ENCODE results near the gene CHMP4B. TPM values are rescaled to one million over a fixed set of nuclear protein-coding genes. Genes with fewer than 3 reads are reported as not detected.

CHMP4B gene
- polyA plus RNA-seq, 3 donors: 96.0 to 119 (median 99.3) TPM

DNA sequence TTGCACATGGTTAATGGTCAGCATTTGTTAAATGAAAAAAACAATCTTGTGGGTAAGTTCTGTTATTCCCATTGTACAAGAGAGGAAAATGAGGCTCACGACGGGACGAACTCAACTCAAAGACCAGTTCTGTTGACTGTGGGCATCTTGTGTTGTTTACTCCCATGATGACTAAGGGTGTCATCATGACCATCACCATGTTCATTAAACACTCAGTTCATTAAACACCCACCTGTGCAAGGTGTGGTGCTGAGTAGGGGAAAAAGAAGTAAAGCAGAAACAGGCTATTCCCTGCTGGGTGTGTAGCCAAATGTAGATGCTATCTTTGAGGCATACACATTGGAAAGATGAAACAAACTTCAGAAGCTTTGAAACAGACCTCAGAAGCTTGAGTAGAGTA is 4.5 kb downstream of the CHMP4B start:
- DNase-seq: no peak

DNA sequence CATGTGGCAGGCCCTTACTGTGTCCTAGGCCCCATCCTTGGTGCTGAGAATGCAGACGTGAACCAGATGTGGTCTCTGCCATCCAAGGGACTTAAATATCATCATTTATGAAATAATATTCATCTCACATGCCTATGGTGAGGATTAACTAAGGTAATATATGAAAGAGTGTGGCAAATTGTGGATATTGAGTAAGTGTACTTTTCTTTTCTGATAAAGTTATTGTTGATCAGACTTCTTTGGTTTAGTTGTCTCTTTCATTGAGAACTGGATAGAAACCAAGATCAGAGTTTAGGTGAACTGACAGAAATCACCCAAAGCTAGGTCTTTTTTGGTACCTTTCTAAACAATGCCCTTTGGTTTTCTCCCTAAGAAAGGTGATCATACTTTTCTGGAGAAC is 5.0 kb downstream of the CHMP4B start:
- no peak for DNase-seq

DNA sequence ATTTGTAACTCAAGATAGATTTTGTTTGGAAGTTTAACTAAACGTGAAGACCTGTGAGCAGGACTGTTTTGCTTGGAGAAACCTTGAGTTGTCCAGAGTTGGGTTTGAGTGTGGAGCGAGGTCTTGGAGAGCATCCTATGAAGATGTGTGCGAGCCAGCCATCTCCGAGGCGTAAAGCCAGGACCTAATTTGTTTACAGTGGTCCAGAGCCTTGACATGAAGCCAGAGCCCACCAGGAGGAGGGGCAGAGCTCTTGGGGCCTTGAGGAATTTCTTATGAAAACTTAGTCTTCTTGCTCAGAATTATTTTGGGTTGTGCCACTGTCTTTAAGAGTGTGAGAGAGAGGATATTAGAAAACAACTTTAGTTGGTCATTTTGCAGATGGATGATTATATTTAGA is 6.3 kb downstream of the CHMP4B start:
- no peak for DNase-seq

DNA sequence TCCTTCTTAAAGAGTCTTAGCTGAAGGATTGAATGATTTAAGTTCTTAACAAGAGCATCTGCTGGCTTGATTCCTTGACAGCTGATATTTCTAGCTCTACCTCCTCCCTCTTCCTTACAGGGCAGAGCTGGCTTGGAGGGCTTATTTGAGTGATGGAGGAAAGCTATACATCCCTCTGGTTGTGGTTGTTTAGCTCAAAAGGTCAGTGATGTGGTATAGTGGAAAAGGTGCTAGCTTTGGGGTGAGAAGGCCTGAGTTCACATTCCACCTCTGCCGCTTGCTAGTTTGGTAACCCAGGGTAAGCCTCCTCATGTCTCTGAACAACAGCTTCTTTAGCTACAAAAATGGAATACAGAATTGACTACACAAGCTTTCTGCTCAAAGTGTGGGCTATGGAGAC is 8.3 kb downstream of the CHMP4B start:
- DNase-seq: no peak

DNA sequence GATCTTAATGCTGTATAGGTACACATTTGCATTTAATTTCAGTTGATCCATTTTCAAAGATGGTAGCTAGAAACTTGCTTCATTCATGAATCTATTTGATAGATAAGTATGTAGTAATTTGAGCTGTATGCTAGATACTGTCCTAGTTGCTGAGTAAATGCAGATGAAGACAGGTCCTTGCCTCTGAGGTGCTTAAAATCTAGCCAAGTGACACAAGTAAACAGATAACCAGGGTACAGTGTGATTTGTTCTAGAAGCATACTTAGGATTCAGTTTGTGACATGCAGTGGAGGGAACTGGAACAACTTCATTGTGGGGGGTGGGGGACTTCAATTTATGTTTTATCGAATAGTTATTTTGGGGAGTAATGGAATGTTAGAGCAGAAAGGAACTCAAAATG is 9.2 kb downstream of the CHMP4B start:
- no peak for DNase-seq

DNA sequence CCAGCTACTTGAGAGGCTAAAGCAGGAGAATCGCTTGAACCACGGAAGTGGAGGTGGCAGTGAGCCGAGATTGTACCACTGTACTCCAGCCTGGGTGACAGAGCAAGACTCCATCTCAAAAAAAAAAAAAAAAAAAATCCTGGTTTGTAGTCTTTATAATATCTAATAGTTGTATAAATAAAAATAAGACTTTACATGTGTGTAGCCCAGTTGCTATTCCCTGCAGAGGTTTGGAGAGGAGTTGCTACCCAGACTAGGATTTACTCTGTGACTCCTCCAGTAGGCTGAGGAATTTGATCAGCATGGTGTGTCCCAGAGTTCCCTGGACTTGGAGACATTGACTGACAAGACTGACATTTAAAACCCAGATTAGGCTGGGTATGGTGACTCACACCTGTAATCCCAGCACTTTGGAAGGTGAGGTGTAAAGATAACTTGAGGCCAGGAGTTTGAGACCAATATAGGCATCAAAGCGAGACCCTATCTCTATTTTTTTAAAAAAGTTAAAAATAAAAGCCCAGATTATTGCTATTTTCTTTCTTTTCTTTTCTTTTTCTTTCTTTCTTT is 10.2 kb downstream of the CHMP4B start:
- DNase-seq: no peak

DNA sequence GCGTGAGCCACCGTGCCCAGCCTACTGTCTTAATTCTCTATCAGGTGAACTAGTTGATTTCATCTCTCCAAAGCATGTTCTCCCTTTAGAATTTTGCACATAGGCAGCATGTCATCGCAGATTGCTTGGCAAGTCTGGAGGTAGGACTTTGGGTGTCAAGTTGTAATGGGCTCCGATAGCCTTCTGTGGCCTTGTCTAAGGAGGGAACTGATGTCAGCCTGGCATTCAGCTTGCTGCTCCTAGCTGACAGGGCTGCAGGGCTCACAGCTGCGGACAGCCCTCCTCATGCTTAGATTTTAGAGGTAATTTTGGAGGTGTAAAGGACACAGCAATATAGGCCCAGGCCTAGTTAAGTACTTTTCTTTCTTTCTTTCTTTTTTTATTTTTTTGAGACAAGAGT is 11.3 kb downstream of the CHMP4B start:
- DNase-seq: no peak

DNA sequence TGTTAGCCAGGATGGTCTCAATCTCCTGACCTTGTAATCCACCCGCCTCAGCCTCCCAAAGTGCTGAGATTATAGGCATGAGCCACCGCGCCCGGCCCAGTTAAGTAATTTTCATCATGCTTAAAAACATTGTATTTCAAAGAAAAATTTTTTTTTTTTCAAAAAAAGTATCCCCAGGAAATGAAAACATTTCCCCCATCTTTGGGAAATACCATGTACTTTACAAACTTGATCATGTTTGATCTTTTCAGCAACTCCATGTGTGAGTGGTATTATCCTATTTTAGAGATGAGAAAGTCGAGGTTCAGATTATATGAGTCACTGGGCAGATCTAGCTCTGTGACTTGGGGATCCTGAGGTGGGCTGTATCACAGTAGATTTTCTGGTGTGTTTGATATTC is 11.8 kb downstream of the CHMP4B start:
- DNase-seq: no peak

DNA sequence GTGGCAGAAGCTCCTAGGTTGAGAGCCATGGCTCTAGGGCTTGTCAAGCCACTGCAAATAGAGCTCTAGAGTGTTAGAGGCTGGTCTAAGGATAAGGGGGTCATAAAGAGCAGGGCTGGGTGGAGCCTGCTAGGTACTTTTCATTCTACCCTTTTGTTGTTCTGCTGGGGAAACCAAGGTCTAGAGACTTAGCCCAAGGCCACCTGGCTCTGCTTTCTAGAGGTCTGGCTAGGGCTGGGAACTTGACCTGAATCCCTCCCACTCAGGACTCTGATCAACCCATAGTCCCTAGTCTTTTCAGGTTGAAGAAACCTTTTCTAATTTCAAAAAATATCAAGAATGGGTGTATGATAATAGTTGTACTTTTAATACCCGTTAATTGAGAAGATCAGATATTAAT is 13.7 kb downstream of the CHMP4B start:
- DNase-seq: no peak

DNA sequence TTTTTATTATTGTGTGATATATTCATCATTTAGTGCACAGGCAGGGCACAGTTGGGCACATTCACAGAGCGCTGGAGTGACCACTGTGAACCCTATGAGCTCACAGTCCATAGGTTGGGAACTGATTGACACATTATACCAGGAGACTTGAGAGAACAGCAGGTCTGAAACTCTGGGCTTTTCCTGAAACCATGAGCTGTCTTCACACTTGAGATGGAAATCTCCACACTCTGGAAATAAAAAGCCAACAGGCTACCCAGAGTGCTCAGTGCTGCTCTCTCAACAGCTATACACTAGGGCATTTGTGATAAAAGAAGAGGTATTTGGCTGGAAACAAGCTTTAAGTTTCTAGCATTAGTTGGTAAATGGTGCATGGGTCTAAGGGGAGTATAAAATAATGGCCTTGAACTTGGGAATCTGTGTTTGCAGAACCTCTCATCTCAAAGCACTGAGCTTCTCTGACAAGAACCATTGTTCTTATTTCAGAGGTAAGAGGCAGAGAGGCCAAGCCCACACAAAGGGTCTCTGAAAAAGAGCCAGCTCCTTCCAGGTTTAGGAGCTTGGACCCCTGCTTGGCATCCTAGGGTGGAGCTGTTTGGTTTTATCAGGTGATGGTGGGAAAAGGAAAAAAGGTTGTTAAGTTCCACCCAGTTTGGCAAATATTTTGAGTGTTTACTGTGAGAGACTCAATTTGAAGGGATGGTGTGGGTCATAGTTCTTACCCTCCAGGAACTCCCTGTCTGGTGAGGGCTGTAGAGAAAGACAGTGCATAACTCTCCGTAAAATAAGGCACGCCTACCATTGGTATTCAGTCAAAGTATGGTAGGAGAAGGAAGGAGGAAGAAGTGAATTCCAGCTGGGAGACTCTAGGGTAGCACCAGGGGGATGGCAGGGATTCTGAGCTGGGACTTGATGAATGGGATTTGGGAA is 14.5 kb downstream of the CHMP4B start:
- DNase-seq: no peak

DNA sequence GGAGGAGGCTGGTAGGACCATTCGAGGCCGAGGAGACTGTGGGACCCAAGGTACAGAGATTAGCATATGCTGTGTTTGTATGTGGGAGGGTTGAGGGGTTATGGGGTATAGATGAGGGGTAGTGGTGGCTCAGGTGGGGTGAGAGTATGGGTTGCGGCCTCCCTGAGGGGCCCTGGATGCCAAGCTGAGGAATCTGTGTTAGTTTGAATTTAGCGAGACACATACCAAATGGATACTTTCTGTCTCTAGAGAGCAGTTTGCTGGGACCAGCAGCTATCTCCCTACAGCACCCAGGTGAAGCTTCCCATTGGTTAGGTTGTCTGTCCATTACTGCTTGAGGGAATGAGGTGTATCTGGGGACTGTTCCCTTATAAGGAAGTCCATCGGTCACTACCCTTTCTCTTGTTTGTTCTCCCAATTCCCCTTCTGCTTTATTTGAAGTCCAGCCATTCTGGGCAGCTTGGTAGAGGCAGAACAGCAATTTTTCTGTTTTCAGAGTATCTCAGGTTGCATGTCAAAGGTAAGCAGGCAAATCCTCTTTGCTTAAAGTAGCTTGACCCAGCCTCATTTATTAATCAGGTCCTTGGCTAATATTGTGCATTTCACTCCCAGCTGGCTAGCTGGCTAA is 15.2 kb downstream of the CHMP4B start:
- no peak for DNase-seq

DNA sequence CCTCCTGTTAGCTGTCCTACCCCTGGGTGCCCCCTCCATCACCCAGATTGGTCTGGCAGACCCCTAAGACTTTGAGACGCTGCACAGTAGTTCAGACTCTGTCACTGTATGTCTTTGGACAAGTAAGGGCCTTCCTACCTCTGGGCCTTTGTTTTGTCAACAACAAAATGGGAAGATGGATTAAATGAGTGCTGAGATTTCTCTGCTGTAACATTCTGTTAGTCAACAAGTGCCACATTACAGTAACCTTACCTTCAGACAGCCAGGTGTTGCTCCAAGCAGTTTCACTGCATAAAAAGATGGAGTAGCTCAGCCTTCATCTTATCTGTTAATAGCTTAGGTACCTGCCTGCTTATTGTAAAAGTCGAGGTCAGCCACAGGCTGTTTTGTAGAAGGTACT is 16.0 kb downstream of the CHMP4B start:
- no peak for DNase-seq

DNA sequence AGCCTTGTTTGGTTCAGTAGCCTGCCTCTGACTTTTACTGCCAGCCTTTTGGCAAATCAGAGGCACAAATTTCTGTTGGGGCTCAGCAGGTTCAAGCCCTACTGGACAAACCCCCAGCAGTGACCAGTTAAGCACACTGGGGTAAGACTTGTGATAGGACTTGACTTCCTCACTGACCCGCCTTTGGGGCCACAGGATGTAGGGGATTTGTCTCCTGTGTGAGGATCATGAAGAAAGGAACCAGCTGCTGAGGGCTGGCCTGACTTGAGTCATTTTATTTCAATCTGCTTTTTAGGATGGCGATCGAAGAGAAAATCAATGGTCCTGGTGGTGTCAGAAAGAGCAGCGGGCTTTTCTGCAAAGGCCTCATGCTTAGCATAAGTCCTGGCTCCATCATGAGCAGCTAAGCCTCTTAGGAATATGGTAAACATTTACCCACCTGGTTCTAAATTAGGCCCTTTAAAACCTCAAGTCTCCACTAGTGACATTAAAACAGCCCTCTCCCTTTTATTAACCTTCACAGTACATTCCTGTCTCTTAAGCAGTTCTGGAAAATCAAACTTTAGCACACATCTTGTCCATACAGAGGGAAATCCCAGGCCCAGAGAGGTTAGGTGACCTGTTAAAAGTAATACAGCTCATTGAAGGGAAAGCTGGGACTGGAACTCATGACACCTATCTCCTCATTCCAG is 16.6 kb downstream of the CHMP4B start:
- DNase-seq: no peak

DNA sequence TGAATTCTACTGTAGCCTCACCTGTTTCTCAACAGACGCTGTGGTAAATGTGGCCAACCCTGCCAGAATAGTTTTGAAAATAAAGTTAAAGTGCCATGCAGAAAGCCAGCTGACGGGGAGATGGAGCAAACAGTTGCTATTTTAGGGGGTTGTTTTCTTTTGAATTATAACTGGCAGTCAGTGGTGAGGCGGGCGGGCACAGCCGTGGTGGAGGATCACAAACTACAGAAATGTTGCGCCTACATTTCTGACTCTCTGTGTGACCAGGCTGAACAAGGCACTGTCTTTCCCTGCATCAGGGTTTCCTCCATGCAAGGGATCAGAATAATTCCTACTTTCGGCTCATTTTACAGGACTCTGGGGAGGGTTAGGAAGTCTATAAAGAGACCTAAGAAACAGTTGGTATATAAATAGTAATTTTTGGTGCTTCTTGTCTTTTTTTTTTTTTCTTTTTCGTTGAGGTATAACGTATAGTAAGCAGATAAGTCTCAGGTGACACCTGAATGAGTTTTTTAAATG is 17.2 kb downstream of the CHMP4B start:
- no peak for DNase-seq

DNA sequence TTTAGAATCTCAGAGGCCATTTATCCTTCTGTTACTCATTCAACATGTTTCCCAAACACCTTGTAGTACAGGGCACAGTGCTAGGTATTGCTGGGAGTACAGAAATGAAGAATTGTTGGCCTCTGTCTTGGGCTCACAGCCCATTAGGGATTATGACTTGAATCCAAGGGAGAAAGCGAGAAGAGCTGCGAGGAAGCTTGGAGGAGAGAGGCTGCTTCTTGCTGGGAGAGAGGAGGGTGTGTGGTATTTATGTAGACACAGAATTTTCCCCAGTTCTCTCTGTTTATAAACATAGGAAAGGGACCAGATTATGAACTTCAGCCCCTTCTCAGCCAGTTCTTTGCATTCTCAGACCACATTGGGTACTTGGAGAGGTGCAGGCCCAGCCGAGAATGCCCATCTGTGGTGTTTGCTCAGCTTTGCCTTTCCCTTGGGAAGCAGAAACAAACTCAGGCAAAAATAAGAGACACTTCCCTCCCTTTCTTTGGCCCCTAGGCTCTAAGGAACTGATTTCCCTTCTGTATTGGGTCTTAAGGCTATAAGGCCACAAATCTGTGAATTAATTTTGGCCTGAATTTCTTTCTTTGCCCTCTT is 17.9 kb downstream of the CHMP4B start:
- no peak for DNase-seq

DNA sequence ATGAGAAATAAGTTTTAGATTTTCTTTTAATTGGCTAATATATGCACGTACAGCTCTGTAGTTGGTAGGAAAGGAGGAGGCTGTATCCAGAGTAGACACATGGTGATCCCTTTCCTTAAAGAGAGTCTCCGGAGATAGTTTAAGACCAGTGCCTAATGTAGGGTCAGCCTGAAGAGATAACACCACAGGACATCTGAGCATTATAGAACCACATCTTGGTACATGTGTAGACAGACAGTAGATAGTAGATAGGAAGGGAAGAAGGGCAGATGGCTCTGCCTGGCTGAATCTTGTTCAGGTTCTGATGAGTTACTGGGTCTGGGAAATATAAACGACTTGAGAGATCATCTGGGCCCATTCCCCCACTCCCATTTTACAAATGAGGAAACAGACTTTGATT is 18.5 kb downstream of the CHMP4B start:
- no peak for DNase-seq

DNA sequence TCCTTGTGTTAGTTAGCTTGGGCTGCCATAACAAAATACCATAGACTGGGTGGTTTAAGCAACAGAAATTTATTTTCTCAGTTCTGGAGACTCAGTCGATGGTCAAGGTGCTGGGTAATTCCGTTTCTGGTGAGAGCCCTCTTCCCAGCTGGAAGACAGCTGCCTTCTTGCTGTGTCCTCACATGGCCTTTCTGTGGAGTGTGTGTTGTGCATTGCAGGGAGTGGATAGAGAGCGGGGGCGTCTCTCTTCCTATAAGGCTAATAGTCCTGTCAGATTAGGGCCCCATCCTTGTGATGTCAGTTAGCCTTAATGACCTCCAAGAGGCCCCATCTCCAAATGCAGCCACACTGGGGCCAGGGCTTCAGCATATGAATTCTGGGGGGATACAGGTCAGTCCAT is 19.2 kb downstream of the CHMP4B start:
- DNase-seq: no peak

DNA sequence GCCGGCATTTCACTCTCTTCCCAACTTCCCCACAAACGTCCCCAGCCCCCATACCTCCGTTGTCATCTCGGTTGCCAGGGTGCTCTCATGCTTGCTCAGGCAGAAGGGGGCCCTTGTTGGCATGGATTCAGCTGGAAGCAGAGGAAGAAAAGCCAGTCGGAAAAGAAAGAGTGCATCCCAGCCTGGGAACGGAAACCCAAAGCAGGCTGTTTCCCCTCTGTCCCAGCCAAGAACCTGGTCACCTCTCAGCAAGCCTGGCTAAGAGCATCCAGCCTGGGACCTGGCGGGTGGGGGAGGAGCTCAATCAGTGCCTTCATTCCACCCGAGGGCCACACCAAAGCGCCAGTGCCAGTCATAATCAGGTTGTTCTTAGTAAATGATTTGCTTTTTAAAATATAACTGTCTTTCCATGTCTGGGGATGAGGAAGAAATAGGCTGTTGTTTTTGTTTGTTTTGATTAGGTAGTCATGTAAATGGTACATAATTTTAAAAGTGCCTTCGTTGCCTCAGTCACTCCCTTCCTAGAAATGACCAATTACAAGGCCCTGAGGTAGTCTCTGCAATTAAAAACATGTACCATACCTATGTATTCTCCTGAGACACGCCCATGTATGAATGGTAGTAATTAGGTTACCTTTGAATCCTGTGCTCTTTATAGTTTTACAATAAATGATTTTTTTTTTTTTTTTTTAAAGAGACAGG is 21.1 kb downstream of the CHMP4B start:
- no peak for DNase-seq

DNA sequence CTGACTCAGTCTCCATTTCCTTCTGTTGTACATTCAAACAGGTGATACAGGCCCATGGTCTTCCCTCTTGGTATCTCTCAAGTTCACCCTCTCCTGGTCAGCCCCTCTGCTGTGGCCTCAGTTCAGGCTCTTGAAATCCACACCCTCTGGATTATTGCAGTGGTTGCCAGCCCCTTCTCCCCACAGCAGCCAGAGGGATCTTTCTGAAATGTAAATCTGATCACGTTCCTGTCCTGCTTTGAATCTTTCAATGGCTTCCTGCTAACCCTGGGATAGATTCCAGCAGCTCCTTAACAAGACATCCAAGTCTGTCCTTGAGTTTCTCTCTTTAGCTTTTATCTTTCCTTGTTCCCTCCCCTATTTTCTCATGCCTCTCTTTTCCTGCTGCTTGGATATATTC is 22.2 kb downstream of the CHMP4B start:
- no peak for DNase-seq

DNA sequence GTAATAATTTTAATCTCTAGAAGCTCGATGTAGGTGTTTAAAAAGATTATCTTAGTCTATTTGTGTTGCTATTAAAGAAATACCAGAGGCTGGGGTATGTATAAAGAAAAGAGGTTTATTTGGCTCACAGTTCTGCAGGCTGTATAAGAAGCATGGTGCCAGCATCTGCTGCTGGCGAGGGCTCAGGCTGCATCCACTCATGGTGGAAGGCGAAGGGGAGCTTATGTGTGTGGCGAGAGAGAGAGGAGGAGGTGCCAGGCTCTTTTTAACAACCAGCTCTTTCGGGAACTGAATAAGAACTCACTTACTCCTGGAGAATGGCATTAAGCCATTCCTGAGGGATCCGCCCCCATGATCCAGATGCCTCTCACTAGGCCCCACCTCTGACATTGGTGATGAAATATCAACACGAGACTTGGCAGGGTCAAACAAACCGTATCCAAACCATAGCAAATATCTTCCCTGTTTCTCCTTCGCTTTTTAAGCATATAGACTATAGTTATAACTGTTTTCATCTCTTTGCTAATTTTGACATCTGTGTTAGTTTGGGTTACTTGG is 24.5 kb downstream of the CHMP4B start:
- no peak for DNase-seq

DNA sequence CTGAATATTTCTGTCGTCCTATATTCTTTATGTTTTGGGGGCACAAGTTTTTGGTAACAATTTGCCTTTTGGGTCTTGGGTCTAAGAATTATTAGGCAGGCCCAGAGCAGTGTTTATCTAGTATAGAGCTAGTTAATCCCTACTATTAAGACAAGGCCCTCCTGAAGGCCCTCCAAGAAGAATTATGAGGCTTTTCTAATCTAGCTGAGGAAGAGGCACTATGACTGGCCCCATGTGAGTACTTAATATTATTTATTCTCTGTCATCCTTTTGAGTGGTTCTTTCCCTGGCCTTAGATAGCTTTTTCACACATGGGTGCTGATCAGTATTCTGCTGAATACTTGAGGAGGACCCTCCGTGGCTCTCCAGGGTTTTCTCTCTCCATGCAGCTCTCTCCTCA is 25.1 kb downstream of the CHMP4B start:
- DNase-seq: no peak
